HCT116 (cell line): ENCODE data around the gene FOXK1.

Experiments
- CTCF ChIP-seq, 3 experiments: fragments of 200-600 bp in 1 of 3; sonication (generic) in 1 of 3; IDR thresholded peaks in 2 of 3; conservative IDR thresholded peaks in 1 of 3; 2 replicates each; pipeline ENCODE4 v1.5.1; 2012 to 2017; ENCODE audit warnings: low read depth in 2 of 3, low read length in 2 of 3, antibody characterized with exemption in 1 of 3, borderline replicate concordance in 1 of 3, control low read depth in 1 of 3, mild to moderate bottlenecking in 1 of 3, mixed read lengths in 1 of 3, mixed run types in 1 of 3, moderate library complexity in 1 of 3; ENCODE audit not compliant: insufficient read depth in 1 of 3
- EZH2 ChIP-seq: fragments of 200-600 bp; sonication (generic); IDR thresholded peaks from 2 replicates; pipeline ENCODE4 v1.6.1; 2017; ENCODE audit warnings: antibody characterized with exemption, mixed run types

GRCh38 chr7:4690953-4691856 lies 9.1 kb downstream of the FOXK1 start:
- TF ChIP-seq CTCF (IDR thresholded peaks at IDR 0.05 in 2 of 3, conservative IDR thresholded peaks at IDR 0.05 in 1 of 3; ENCODE audit: borderline replicate concordance in 1 of 3, insufficient read depth in 1 of 3, low read depth in 2 of 3, low read length in 2 of 3) (no peak), EZH2 (no peak)
